ENCODE measurements around the gene PLPP4.

DNA sequence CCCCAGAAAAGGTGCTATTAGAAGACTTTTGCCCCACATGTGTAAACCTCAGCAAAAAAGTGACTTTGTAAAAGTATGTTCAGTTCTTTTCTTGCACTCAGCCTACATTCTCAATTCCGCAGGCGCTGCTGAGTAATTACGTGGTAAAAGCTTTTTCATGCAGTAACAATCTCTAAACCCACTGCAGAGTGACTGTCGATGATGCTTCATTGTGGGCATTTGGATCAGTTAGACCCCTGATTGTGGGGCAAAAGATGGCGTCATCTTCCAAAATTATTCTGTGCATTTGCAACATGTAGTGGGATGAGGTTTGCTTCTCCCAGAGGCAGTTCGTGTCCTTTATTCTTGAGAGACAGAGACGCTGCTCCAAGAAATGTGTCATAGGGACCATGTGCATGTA, 85.6 kb downstream of the PLPP4 start:
- TF ChIP-seq, protein P1, sequence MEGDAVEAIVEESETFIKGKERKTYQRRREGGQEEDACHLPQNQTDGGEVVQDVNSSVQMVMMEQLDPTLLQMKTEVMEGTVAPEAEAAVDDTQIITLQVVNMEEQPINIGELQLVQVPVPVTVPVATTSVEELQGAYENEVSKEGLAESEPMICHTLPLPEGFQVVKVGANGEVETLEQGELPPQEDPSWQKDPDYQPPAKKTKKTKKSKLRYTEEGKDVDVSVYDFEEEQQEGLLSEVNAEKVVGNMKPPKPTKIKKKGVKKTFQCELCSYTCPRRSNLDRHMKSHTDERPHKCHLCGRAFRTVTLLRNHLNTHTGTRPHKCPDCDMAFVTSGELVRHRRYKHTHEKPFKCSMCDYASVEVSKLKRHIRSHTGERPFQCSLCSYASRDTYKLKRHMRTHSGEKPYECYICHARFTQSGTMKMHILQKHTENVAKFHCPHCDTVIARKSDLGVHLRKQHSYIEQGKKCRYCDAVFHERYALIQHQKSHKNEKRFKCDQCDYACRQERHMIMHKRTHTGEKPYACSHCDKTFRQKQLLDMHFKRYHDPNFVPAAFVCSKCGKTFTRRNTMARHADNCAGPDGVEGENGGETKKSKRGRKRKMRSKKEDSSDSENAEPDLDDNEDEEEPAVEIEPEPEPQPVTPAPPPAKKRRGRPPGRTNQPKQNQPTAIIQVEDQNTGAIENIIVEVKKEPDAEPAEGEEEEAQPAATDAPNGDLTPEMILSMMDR (IDR thresholded peaks at IDR 0.05) = no peak
- TF ChIP-seq ZFX (IDR thresholded peaks at IDR 0.05; ENCODE audit: borderline replicate concordance) = no peak
